ENCODE results near the gene RAB7B.
"Not testable (repeated sequence)": the region's sequence is repeated elsewhere in the genome, so short reads cannot be mapped to it uniquely, and the experiment has no call there.

RAB7B gene
- total RNA-seq, result 0 to 1.6 reads per million in 2 donors

- DNase-seq, result no peak
Observed at GRCh38 chr1:206002871-206003801, at the start of gene RAB7B. Gene RAB7B, minus strand, starts transcription at chr1:206003395. Its CDS starts 9,260 bp downstream, at chr1:205994135.

GRCh38 chr1:206052231-206052865 lies 49.2 kb upstream of the RAB7B start:
- not testable (repeated sequence) for DNase-seq

- DNase-seq, result no peak
Observed at GRCh38 chr1:206050655-206051235, 47.5 kb upstream of the RAB7B start.

- no peak for DNase-seq
Observed at GRCh38 chr1:206049919-206050600, 46.9 kb upstream of the RAB7B start.

- no peak for DNase-seq
Observed at GRCh38 chr1:206049293-206049692, 46.1 kb upstream of the RAB7B start.

- no peak for DNase-seq
Observed at GRCh38 chr1:206048582-206048981, 45.4 kb upstream of the RAB7B start.

GRCh38 chr1:206047271-206047670 lies 44.1 kb upstream of the RAB7B start:
- no peak for DNase-seq

GRCh38 chr1:206041640-206042039 lies 38.4 kb upstream of the RAB7B start:
- no peak for DNase-seq

GRCh38 chr1:206040328-206040727 lies 37.1 kb upstream of the RAB7B start:
- no peak for DNase-seq

- DNase-seq, result no peak
Observed at GRCh38 chr1:206039046-206039973, 36.1 kb upstream of the RAB7B start.

GRCh38 chr1:206037581-206037980 lies 34.4 kb upstream of the RAB7B start:
- no peak for DNase-seq

- no peak for DNase-seq
Observed at GRCh38 chr1:206036663-206037455, 33.7 kb upstream of the RAB7B start.

- no peak for DNase-seq
Observed at GRCh38 chr1:206035027-206035426, 31.8 kb upstream of the RAB7B start.

GRCh38 chr1:206032380-206033140 lies 29.4 kb upstream of the RAB7B start:
- no peak for DNase-seq

GRCh38 chr1:206030714-206031113 lies 27.5 kb upstream of the RAB7B start:
- DNase-seq, result no peak

GRCh38 chr1:206030191-206030590 lies 27.0 kb upstream of the RAB7B start:
- no peak for DNase-seq

GRCh38 chr1:206029484-206029883 lies 26.3 kb upstream of the RAB7B start:
- DNase-seq, result no peak

GRCh38 chr1:206025283-206025820 lies 22.2 kb upstream of the RAB7B start:
- no peak for DNase-seq

GRCh38 chr1:206023695-206024094 lies 20.5 kb upstream of the RAB7B start, which contains the start of gene CTSE:
Gene CTSE, minus strand, starts transcription at chr1:206023895. Its CDS starts 104 bp downstream, at chr1:206023791.
- DNase-seq, result no peak

GRCh38 chr1:206022766-206023165 lies 19.6 kb upstream of the RAB7B start:
- DNase-seq, result no peak
